ENCODE results near the gene HAS3.
"Not testable (repeated sequence)": the region's sequence is repeated elsewhere in the genome, so short reads cannot be mapped to it uniquely, and the experiment has no call there.

HAS3 gene, protein sequence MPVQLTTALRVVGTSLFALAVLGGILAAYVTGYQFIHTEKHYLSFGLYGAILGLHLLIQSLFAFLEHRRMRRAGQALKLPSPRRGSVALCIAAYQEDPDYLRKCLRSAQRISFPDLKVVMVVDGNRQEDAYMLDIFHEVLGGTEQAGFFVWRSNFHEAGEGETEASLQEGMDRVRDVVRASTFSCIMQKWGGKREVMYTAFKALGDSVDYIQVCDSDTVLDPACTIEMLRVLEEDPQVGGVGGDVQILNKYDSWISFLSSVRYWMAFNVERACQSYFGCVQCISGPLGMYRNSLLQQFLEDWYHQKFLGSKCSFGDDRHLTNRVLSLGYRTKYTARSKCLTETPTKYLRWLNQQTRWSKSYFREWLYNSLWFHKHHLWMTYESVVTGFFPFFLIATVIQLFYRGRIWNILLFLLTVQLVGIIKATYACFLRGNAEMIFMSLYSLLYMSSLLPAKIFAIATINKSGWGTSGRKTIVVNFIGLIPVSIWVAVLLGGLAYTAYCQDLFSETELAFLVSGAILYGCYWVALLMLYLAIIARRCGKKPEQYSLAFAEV

DNA sequence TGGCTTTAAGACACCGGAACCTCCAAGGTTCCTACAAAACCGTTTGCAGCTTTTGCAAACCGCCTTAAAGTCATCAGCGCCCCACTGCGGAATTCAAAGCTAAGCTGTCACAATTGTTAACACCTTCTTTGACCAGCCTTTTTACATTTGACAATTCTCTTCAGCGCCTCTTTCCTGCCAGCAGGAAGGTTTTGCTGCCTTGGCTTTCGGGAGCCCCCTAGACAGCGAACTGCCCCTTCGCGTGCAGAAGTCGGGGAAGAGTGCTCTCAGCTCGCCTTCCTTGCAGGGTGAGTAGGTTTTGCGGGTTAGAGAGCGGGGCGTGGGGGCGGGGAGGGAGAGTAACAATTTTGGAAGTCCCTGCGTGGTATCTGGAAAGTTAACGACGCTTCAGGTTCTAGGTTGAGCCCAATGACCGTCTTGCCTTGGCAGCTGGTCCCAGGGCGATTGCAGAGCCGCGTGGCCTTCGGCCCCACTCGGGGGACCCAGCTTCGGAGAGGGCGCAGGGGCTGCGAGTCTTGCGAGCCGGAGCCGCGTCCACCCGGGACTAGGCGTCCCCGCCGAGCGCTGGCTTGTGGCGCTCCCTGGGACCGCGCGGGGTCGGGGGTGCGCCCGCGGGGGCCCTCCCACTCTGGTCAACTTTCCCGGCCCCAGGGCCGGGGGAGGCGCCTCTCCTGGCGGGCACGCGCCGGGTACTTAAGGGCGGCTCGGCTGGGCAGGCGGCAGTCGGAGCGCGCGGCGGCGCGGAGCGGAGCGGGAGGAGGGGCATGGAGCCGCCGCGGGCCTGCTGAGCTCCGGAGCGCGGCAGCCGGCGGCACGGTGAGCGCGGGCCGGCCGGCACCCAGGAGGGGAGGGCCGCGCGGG lies at the start of gene HAS3:
HAS3 (plus strand) TSS at position 153 of the 861 bp plus-strand sequence. CDS start 3,743 bp downstream, outside the sequence.
- no peak for DNase-seq (ENCODE audit: low read depth in 1 of 2, low spot score in 1 of 2)

DNA sequence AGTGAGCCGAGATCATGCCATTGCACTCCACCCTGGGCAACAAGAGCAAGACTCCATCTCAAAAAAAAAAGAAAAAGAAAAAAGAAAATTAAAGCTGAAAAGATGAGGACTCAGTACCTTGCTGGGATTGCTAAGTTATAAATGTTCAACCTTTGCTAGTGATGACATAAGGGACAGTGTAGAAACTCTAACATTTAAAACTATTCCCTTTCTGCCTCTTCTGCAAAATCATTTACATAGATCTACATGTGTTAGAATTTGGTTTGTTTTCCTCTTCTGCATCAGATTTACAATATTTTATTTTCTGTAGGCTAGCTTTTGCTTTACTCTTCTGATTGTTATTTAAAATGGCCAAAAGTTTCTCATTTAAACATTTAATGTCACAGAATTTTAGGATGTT lies 49.5 kb upstream of the HAS3 start:
- DNase-seq (ENCODE audit: low read depth in 1 of 2, low spot score in 1 of 2), result no peak

DNA sequence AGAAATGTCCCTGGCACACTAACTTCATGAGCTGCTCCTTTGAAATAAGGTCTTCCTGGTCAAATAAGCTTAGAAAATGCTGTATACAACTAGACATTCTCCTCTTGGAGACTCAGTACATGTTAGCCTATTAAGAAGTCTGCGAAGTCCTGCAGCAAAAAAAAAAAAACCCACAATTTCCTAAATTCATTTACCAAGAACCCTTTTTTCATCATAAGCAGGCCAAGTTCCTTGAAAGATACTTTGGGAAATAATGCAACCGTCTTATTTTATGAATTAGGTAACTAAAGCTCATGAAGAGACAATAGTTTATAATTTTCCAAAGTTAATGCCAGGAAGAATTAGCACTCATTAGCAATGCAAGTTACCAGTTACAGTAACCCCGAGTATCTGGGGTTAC lies 49.0 kb upstream of the HAS3 start:
- no peak for DNase-seq (ENCODE audit: low read depth in 1 of 2, low spot score in 1 of 2)

DNA sequence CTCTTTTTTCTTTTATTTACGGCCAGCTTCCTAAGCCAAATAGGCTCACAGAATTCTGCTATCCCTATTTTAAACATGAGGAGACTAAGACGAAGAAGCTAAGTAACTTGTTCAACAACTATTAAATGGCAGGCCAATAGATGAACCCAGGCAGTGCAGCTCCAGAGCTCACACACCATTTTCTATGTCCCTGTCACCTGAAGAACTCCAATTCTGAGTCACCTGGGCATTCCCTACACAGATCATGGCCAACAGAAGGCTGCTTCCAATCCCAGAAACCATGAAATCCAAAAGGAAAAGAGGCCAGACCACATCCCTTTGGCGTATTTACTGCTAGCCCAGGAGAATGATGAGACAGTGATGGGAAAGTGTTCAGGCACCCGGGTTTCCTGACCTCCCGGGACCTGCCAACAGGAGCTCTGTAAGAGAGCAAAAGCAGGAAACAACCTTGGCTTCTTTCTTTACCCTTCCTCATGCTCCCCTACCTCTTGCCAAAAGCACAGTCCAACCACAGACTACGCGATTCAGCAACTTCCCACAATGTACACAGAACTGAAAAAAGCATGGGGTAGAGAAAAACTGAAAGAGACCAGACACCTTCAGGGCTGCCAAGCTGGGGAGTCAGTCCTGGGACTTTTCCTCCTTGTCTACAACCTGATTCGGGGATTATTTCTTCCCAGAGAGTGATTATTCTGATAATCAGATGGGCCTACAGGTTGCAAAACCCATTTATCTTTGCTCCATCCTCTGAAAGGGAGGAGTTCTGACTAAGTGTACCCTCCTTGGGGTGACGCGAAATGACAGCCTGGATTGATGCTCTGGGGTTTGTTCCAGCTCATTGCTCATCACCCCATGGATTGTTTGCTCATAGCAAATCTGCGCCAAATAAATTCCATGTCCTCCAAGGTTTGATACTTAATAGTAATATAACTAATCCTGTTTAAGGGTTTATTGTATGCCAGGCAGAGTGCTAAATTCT lies 47.8 kb upstream of the HAS3 start:
- DNase-seq (ENCODE audit: low read depth in 1 of 2, low spot score in 1 of 2), result no peak

DNA sequence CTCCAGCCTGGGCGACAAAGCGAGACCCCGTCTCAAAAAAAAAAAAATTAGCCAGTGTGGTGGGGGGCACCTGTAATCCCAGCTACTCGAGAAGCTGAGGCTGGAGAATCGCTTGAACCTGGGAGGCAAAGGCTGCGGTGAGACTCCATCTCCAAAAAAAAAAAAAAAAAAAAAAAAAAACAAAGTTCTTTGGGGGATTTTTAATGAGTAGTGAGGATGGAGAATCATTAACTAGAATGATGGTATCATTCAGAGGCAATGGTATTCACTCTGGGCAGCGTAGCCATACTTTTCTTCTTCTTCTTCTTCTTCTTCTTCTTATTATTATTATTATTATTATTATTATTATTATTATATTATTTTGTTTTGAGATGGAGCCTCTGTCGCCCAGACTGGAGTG lies 42.0 kb upstream of the HAS3 start:
- DNase-seq (ENCODE audit: low read depth in 1 of 2, low spot score in 1 of 2), result not testable (repeated sequence)

DNA sequence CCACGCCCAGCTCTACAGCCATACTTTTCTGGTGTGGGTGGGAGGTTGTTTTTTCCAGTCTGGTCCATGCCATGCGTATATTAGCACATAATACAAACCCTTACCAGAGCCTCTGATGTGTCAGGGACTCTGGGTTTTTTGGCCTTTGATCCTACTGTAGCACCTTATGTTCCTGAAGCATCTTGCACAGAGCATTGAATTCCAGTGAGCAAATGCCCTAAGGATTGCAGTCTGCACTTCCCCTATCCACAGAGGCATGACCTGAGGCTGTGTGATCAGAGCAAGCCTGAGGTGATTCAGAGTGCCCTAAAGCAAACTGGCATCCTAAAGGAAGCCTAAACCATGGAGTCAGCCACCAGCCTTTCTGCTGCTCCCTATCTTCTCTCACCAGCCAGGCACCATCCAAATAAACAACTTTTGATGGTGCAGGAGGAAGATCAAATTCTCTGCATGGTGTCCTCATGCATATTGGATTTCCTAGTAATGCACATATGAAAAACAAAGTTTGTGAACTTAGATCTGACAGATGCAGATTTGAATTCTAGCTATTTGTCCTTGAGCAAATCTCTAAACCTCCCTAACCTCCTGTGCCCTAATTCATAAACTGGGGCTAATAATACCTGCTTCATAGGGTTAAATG lies 41.2 kb upstream of the HAS3 start:
- no peak for DNase-seq (ENCODE audit: low read depth in 1 of 2, low spot score in 1 of 2)

DNA sequence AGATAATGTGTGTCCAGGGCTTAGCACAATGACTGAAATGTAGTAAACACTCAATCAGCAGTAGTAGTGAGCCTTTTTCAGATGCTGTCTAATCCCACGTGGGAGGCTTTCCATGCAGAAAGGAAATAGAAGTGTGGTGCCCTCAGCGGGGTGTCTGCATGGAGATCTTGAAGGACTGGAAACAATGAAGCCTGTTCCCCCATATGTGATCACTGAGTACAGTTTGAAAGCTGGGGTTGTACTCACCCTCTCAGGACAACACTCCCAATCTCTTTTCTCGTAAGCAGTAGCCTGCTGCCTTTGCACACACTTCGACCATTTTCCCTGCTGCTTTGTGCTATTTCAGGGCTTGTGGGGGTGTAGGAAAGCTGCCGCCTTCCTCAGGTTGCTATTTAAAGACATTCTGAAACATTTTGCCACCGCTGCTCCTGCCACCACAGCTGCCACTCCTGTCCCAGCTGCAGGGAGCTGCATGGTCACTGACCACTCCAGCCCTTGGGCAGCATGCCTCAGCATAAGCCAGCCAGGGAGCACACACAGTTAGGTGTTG lies 40.6 kb upstream of the HAS3 start:
- no peak for DNase-seq (ENCODE audit: low read depth in 1 of 2, low spot score in 1 of 2)

DNA sequence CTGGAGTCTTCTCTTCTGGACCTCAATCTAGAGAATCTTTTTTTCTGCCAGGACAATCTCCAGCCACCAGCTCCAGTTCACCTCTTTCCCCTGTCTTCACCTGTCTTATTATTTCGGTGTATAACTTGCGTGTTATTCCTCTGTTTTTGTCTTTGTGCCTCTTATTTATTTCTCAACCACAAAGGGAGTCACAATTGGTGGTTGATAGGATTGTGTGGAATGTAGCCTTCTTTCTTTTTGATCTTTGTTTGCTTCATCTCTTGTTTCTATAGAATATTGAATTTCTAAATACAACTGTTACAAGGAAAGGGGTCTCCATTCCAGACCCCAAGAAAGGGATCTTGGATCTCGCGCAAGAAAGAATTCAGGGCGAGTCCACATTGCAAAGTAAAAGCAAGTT lies 35.9 kb upstream of the HAS3 start:
- no peak for DNase-seq (ENCODE audit: low read depth in 1 of 2, low spot score in 1 of 2)

DNA sequence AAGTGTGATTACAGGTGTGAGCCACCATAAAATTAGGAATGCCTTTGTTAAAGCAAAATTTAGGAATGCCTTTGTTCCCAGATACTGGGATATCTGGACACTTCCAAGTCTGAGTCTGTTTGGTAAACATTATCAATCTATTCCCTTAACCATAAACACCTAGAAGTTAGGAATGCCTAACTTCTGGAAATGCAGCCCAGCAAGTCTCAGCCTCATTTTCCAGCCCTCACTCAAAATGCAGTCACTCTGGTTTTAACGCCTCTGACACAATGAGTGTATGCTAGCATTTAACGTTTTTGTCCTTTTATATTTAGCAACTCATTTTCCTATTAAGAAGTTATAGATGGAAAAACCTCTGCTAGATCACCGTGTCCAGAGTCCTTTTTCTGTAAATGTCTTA lies 34.4 kb upstream of the HAS3 start:
- DNase-seq (ENCODE audit: low read depth in 1 of 2, low spot score in 1 of 2), result no peak

DNA sequence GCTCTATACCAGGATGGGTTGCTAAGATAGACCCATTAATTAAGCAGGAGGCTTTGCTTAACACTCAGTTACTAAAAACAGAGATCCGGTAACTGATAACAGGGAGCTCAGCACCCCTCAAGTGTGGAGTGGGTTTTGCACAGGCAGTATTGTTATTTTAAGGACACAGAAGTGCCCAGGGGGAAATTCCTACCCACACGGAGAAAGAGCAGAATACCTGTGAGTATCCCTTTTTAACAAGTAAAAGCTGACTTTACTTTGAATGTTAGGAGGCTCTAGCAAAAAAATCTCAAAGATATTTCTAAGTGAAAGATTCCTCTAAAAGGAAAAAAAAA lies 32.8 kb upstream of the HAS3 start:
- DNase-seq (ENCODE audit: low read depth in 1 of 2, low spot score in 1 of 2), result no peak

DNA sequence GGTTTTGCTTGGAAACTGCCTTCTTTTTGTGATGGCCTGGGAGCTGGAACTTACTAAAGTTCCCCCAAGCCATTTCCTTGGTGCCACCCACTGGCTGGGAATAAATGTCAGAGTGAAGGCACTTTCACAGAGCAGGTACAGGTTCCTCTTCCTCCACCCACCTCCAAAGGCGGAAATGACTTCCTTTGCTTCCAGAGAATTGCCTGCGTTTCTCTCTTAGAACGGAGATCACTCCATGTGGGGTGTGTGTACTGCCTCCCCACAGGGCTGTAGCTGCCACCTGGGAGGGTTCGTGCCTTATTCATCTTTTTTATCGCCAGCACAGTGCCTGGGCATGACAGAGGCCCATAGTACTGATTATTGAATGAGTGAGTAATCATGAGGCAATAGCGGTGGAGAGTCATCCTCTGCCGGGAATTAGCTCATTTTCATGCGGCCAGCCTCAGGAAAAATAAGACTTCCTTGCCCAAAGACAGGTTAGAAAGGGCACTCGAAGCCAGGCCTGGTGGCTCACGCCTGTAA lies 32.2 kb upstream of the HAS3 start:
- no peak for DNase-seq (ENCODE audit: low read depth in 1 of 2, low spot score in 1 of 2)

DNA sequence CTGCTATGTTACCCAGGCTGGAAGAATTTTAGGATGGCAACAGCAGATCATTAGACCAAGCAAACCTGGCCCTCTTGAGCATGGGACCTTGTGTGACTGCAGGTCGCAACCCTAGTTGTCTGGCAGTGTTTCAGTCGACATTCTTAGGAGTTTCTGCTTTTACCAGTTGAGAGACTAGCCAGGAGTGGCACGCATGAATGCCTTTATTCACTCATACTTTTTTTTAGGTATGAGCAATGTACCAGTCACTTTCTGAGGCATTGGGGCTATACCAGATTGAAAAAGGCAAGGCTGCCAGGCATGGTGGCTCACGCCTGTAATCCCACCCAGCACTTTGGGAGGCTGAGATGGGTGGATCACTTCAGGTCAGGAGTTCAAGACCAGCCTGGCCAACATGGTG lies 28.2 kb upstream of the HAS3 start:
- no peak for DNase-seq (ENCODE audit: low read depth in 1 of 2, low spot score in 1 of 2)

DNA sequence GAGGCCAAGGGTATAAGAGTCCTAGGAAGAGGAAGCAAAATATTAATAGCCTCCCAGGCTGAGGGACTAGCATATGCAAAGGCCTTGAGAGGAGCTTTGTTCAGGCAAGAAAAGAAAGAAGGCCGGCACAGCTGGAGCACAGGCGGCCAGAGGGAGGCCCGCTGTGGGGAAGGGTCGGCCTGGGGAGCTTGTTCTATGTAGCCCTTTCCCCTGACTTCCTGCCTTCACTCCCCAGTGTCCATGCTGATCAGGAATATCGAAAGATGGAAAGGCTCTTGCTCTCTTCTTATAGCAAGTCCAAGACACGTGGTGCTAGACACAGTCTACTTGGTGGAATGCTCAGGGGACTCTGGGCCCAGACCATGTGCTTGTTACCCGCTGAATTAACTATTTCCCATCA lies 27.4 kb upstream of the HAS3 start:
- no peak for DNase-seq (ENCODE audit: low read depth in 1 of 2, low spot score in 1 of 2)

DNA sequence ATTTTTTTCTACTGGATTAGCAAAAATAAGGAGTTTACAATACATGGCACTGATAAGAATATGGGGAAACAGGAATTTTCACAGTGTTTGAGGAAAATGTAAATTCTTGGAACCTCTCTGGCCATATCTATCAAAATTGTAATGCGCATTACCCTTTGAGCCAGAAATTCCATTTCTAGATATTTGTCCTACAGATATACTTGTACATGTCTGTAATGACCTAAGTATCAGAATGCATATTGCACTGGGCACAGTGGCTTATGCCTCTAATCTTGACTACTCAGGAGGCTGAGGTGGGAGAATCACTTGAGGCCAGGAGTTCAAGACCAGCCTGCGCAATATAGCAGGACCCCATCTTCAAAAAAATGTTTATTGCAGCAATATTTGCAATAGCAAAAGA lies 25.8 kb upstream of the HAS3 start:
- no peak for DNase-seq (ENCODE audit: low read depth in 1 of 2, low spot score in 1 of 2)

DNA sequence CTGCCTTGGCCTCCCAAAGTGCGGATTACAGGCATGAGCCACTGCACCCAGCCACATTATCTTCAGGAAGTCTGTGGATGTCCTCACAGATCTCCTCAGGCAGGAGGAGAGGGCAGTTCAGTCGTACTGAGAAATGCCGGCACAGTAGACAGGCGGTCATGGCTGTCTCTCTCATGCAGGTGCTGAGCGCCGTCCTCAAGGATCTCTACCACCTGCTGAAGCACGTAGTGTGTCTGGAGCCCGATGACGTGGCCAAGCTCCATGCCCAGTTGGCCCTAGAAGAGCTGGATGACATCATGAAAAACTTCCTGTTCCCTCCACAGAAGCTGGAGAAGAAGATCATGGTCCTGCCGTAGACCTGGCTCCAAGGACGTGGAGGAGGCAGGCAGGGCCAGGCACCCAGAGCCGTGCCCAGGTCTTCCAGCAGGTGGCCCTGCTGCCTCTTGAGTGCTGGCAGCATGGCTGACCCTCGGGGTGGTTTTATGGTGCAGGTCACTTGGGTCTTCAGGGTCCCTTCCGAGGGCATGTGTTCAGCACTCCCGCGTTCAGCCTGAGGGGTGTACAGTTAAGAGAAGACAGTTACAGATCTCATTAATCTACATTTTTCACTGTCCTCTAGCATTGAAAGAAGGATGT lies 22.0 kb upstream of the HAS3 start:
- DNase-seq (ENCODE audit: low read depth in 1 of 2, low spot score in 1 of 2), result no peak

DNA sequence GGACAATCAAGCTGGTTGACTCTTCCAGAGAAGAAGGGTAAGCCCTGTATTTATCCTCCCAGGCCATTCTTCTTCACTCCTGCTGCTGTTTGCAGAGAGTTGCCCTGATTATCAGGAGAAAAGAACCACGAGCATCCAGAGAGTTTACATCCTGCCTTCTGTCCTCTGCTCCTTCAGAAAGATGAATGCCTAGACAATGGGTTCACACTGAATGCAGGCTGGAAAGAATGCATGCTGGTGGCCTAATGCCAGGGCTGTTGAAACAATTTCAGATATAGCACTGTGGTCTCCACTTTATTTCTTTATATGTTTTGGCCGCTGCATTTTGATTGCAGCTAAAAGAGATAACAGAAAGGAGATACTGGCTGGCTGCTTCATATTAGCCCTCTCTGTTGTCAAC lies 21.2 kb upstream of the HAS3 start:
- no peak for DNase-seq (ENCODE audit: low read depth in 1 of 2, low spot score in 1 of 2)

DNA sequence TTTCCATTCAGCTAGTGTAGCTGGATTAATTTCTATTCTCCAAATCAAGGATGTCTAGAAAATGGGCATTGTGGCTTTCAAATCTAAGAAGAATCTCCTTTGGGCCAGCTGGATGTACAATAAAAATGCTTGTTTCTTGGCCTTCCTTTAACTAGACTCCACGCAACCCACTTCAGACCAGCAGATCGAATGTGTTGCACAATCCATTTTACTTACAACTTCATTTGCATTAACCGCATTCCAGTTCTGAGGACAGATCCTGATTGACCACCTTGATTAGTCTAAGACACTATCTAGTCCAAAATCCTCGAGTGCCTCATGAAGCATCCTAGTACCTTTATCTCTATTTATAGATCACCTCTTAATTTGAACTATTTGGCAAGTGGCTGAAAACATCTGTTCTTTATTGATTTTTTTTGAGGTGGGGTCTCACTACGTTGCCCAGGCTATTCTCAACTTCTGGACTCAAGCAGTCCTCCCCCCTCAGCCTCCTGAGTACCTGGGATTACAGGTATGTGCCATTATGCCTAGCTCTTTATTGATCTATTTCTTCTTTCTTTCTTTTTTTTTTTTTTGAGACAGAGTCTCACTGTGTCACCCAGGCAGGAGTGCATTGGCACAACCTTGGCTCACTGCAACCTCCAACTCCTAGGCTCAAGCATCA lies 20.3 kb upstream of the HAS3 start:
- no peak for DNase-seq (ENCODE audit: low read depth in 1 of 2, low spot score in 1 of 2)

DNA sequence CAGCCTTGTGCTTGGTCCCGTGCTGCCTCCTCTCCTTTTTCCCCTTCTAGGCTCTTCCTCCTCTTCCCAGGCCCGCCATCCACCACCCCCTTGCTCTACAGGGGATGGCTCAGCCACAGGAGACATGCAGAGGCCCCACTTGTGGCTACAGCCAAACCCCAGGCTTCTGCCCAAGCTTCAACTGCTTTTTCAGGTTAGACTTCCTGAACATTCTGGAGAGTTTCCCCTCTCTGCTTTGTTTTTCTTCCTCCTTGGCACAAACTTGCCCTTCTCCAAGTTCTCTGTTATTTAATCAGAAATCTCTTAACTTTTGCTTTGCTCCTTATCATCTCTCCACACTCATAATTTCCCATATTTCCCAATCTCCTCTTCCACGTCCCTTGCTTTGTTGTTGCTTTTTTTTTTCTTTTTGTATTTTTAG lies 18.3 kb upstream of the HAS3 start:
- no peak for DNase-seq (ENCODE audit: low read depth in 1 of 2, low spot score in 1 of 2)

DNA sequence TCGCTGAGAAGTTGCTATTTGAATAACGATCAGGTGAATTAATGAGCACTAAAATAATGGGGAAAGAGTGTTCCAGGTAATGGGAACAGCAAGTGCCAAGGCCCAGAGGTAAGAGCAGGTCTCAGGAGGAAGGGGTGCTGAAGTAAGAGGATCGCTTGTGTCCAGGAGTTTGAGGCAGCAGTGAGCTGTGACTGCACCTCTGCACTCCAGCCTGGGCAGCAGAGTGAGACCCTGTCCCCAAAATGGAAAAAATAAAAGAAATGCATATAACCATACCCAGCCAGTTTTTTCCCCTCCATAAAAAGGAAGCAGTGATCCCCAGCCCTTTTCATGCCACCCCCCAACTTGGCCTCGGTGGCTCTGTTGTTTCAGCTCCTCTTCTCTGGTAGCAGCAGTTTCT lies 16.8 kb upstream of the HAS3 start:
- no peak for DNase-seq (ENCODE audit: low read depth in 1 of 2, low spot score in 1 of 2)

Data from activated T-helper 1 cell treated with anti-CD3 and anti-CD28 coated beads, Interleukin-2, amount 50 U/mL, for 16 hours (primary cell).